HepG2 (cell line): ENCODE results near the gene NUBP2. TPM values are rescaled to one million over a fixed set of nuclear protein-coding genes. Genes with fewer than 3 reads are reported as not detected.

Source experiments
- microRNA-seq: library from miRNA; unstranded; fragments of <30 nt; microRNA quantifications from one replicate; pipeline ENCODE4, GENCODE V29; 2020
- polyA plus RNA-seq, 8 experiments: library from polyadenylated mRNA; depleted of rRNA in 3 of 8; stranded (reverse) in 7 of 8; unstranded in 1 of 8; fragments of >200 nt; fragmentation: Illumina TruSeq in 4 of 8; extraction: Trizol in 4 of 8; gene quantifications; 2 replicates each; pipeline versions ENCODE4 v1.2.1 to v1.2.3, GENCODE V29; 2011 to 2016; ENCODE audit warnings: low read depth in 4 of 8, missing spikeins in 1 of 8, mixed read lengths in 1 of 8; ENCODE audit not compliant: insufficient read depth in 1 of 8
- small RNA-seq, 3 experiments: library from RNA; depleted of rRNA; stranded (forward); fragments of <200 nt; gene quantifications; one replicate each; pipeline ENCODE3, GENCODE V24; 2012; ENCODE audit warnings: low read depth in 2 of 3, low replicate concordance in 1 of 3; ENCODE audit not compliant: insufficient read length in 3 of 3, insufficient read depth in 2 of 3
- total RNA-seq, 5 experiments: library from RNA; depleted of rRNA; stranded (reverse); fragments of >200 nt; fragmentation: Illumina TruSeq; extraction: Trizol; gene quantifications; 2 replicates each; pipeline ENCODE4 v1.2.3, GENCODE V29; 2016; ENCODE audit warnings: low read depth in 1 of 5

Gene NUBP2
- total and polyA plus RNA-seq, 2 of the 13 experiments (the other 11 are each of a cell fraction or from before 2014, with no cell fraction given) = 25.7 to 61.5 TPM

Small RNA genes within 50 kb of the gene (microRNA-seq; reads per million reads assigned to microRNA genes)
- gene MIR3177 = 6.1 reads per million, percentile 36 among the genes with 10 or more reads in this experiment

Small RNA genes within 50 kb of the gene (small RNA-seq; reads per million reads assigned to genes)
- gene MIR3177 = 0 reads per million in 3 experiments

Other genes with a start within 250 kb of the NUBP2 start
- gene TMEM204, start 249.3 kb upstream of the NUBP2 start, total RNA-seq (2016; rRNA removed; fragmentation: Illumina TruSeq; extraction: Trizol) = not detected in 2 replicates
- gene TMEM204, start 249.3 kb upstream of the NUBP2 start, polyA plus RNA-seq (2011; rRNA removed) = not detected in 2 replicates
- gene IFT140, start 170.9 kb upstream of the NUBP2 start, total RNA-seq (2016; rRNA removed; fragmentation: Illumina TruSeq; extraction: Trizol) = 7.8 and 9.5 TPM in 2 replicates
- 5.8 and 7.0 TPM in 2 replicates for gene IFT140, start 170.9 kb upstream of the NUBP2 start, polyA plus RNA-seq (2011; rRNA removed)
- 6.6 and 6.8 TPM in 2 replicates for gene CRAMP1, start 170.6 kb upstream of the NUBP2 start, total RNA-seq (2016; rRNA removed; fragmentation: Illumina TruSeq; extraction: Trizol)
- 9.7 and 13.0 TPM in 2 replicates for gene CRAMP1, start 170.6 kb upstream of the NUBP2 start, polyA plus RNA-seq (2011; rRNA removed)
- 89.4 and 127 TPM in 2 replicates for gene JPT2, start 104.7 kb upstream of the NUBP2 start, total RNA-seq (2016; rRNA removed; fragmentation: Illumina TruSeq; extraction: Trizol)
- gene JPT2, start 104.7 kb upstream of the NUBP2 start, polyA plus RNA-seq (2011; rRNA removed) = 52.5 and 53.5 TPM in 2 replicates
- gene MAPK8IP3, start 76.8 kb upstream of the NUBP2 start, total RNA-seq (2016; rRNA removed; fragmentation: Illumina TruSeq; extraction: Trizol) = 3.6 and 25.1 TPM in 2 replicates
- 41.7 and 65.8 TPM in 2 replicates for gene MAPK8IP3, start 76.8 kb upstream of the NUBP2 start, polyA plus RNA-seq (2011; rRNA removed)
- gene NME3, start 11.4 kb upstream of the NUBP2 start, total RNA-seq (2016; rRNA removed; fragmentation: Illumina TruSeq; extraction: Trizol) = 4.9 and 15.9 TPM in 2 replicates
- 10.4 and 13.9 TPM in 2 replicates for gene NME3, start 11.4 kb upstream of the NUBP2 start, polyA plus RNA-seq (2011; rRNA removed)
- gene EME2, start 10.2 kb upstream of the NUBP2 start, total RNA-seq (2016; rRNA removed; fragmentation: Illumina TruSeq; extraction: Trizol) = 1.7 and 7.6 TPM in 2 replicates
- gene EME2, start 10.2 kb upstream of the NUBP2 start, polyA plus RNA-seq (2011; rRNA removed) = 4.4 and 6.5 TPM in 2 replicates
- 129 and 131 TPM in 2 replicates for gene MRPS34, start 9.8 kb upstream of the NUBP2 start, total RNA-seq (2016; rRNA removed; fragmentation: Illumina TruSeq; extraction: Trizol)
- 61.3 and 63.5 TPM in 2 replicates for gene MRPS34, start 9.8 kb upstream of the NUBP2 start, polyA plus RNA-seq (2011; rRNA removed)
- gene SPSB3, start 389 bp upstream of the NUBP2 start, total RNA-seq (2016; rRNA removed; fragmentation: Illumina TruSeq; extraction: Trizol) = 8.2 and 13.2 TPM in 2 replicates
- gene SPSB3, start 389 bp upstream of the NUBP2 start, polyA plus RNA-seq (2011; rRNA removed) = 21.9 and 26.7 TPM in 2 replicates
- gene IGFALS, start 10.7 kb downstream of the NUBP2 start, total RNA-seq (2016; rRNA removed; fragmentation: Illumina TruSeq; extraction: Trizol) = 0.81 and 2.4 TPM in 2 replicates
- gene IGFALS, start 10.7 kb downstream of the NUBP2 start, polyA plus RNA-seq (2011; rRNA removed) = 0.34 and 0.95 TPM in 2 replicates
- gene HAGH, start 43.9 kb downstream of the NUBP2 start, total RNA-seq (2016; rRNA removed; fragmentation: Illumina TruSeq; extraction: Trizol) = 55.6 and 70.4 TPM in 2 replicates
- gene HAGH, start 43.9 kb downstream of the NUBP2 start, polyA plus RNA-seq (2011; rRNA removed) = 95.4 and 110 TPM in 2 replicates
- gene FAHD1, start 44.2 kb downstream of the NUBP2 start, total RNA-seq (2016; rRNA removed; fragmentation: Illumina TruSeq; extraction: Trizol) = 45.3 and 55.1 TPM in 2 replicates
- 39.0 and 45.0 TPM in 2 replicates for gene FAHD1, start 44.2 kb downstream of the NUBP2 start, polyA plus RNA-seq (2011; rRNA removed)
- gene MEIOB, start 89.2 kb downstream of the NUBP2 start, total RNA-seq (2016; rRNA removed; fragmentation: Illumina TruSeq; extraction: Trizol) = not detected in 2 replicates
- gene MEIOB, start 89.2 kb downstream of the NUBP2 start, polyA plus RNA-seq (2011; rRNA removed) = 0.05 and 0.17 TPM in 2 replicates
- not detected in 2 replicates for gene HS3ST6, start 135.5 kb downstream of the NUBP2 start, total RNA-seq (2016; rRNA removed; fragmentation: Illumina TruSeq; extraction: Trizol)
- gene HS3ST6, start 135.5 kb downstream of the NUBP2 start, polyA plus RNA-seq (2011; rRNA removed) = not detected in 2 replicates
- 32.1 and 49.0 TPM in 2 replicates for gene MSRB1, start 160.2 kb downstream of the NUBP2 start, total RNA-seq (2016; rRNA removed; fragmentation: Illumina TruSeq; extraction: Trizol)
- 75.4 and 84.2 TPM in 2 replicates for gene MSRB1, start 160.2 kb downstream of the NUBP2 start, polyA plus RNA-seq (2011; rRNA removed)
- gene RPL3L, start 171.7 kb downstream of the NUBP2 start, total RNA-seq (2016; rRNA removed; fragmentation: Illumina TruSeq; extraction: Trizol) = not detected in 2 replicates
- gene RPL3L, start 171.7 kb downstream of the NUBP2 start, polyA plus RNA-seq (2011; rRNA removed) = 0.17 and 0.30 TPM in 2 replicates
- 143 and 157 TPM in 2 replicates for gene NDUFB10, start 176.6 kb downstream of the NUBP2 start, total RNA-seq (2016; rRNA removed; fragmentation: Illumina TruSeq; extraction: Trizol)
- gene NDUFB10, start 176.6 kb downstream of the NUBP2 start, polyA plus RNA-seq (2011; rRNA removed) = 68.6 and 73.7 TPM in 2 replicates
- 1,908 and 1,988 TPM in 2 replicates for gene RPS2, start 181.9 kb downstream of the NUBP2 start, total RNA-seq (2016; rRNA removed; fragmentation: Illumina TruSeq; extraction: Trizol)
- gene RPS2, start 181.9 kb downstream of the NUBP2 start, polyA plus RNA-seq (2011; rRNA removed) = 4,513 and 4,514 TPM in 2 replicates
- gene RNF151, start 183.9 kb downstream of the NUBP2 start, total RNA-seq (2016; rRNA removed; fragmentation: Illumina TruSeq; extraction: Trizol) = not detected in 2 replicates
- not detected in 2 replicates for gene RNF151, start 183.9 kb downstream of the NUBP2 start, polyA plus RNA-seq (2011; rRNA removed)
- 31.2 and 38.0 TPM in 2 replicates for gene TBL3, start 189.1 kb downstream of the NUBP2 start, total RNA-seq (2016; rRNA removed; fragmentation: Illumina TruSeq; extraction: Trizol)
- 16.8 and 24.9 TPM in 2 replicates for gene TBL3, start 189.1 kb downstream of the NUBP2 start, polyA plus RNA-seq (2011; rRNA removed)
- gene NOXO1, start 198.5 kb downstream of the NUBP2 start, total RNA-seq (2016; rRNA removed; fragmentation: Illumina TruSeq; extraction: Trizol) = 0.21 and 1.4 TPM in 2 replicates
- 0.69 and 1.4 TPM in 2 replicates for gene NOXO1, start 198.5 kb downstream of the NUBP2 start, polyA plus RNA-seq (2011; rRNA removed)
- 68.3 and 71.7 TPM in 2 replicates for gene GFER, start 201.2 kb downstream of the NUBP2 start, total RNA-seq (2016; rRNA removed; fragmentation: Illumina TruSeq; extraction: Trizol)
- gene GFER, start 201.2 kb downstream of the NUBP2 start, polyA plus RNA-seq (2011; rRNA removed) = 28.6 and 35.9 TPM in 2 replicates
- gene SYNGR3, start 207.0 kb downstream of the NUBP2 start, total RNA-seq (2016; rRNA removed; fragmentation: Illumina TruSeq; extraction: Trizol) = 0.58 and 0.97 TPM in 2 replicates
- 5.7 and 7.4 TPM in 2 replicates for gene SYNGR3, start 207.0 kb downstream of the NUBP2 start, polyA plus RNA-seq (2011; rRNA removed)
- 9.5 and 13.5 TPM in 2 replicates for gene ZNF598, start 226.9 kb downstream of the NUBP2 start, total RNA-seq (2016; rRNA removed; fragmentation: Illumina TruSeq; extraction: Trizol)
- gene ZNF598, start 226.9 kb downstream of the NUBP2 start, polyA plus RNA-seq (2011; rRNA removed) = 14.2 and 17.6 TPM in 2 replicates
- gene NPW, start 236.8 kb downstream of the NUBP2 start, total RNA-seq (2016; rRNA removed; fragmentation: Illumina TruSeq; extraction: Trizol) = 0.97 TPM in 1 of 2 replicates, not detected in the other
- 0.24 and 0.25 TPM in 2 replicates for gene NPW, start 236.8 kb downstream of the NUBP2 start, polyA plus RNA-seq (2011; rRNA removed)
- 15.8 and 23.7 TPM in 2 replicates for gene NHERF2, start 243.9 kb downstream of the NUBP2 start, total RNA-seq (2016; rRNA removed; fragmentation: Illumina TruSeq; extraction: Trizol)
- gene NHERF2, start 243.9 kb downstream of the NUBP2 start, polyA plus RNA-seq (2011; rRNA removed) = 39.3 and 47.2 TPM in 2 replicates